OCI-LY7 (cell line): ENCODE measurements around the gene DENND4A. TPM values are rescaled to one million over a fixed set of nuclear protein-coding genes. Genes with fewer than 3 reads are reported as not detected.
"Not testable (repeated sequence)": the region's sequence is repeated elsewhere in the genome, so short reads cannot be mapped to it uniquely, and the experiment has no call there.

Source experiments
- BruUV-seq: library from RNA; stranded (reverse); fragments of 400-500 nt; replicated peaks from 2 replicates; lab custom pipeline; 2021; lab: Mats Ljungman, UMichigan
- CTCF ChIA-PET: fragments of 300-600 bp; sonication (Branson Sonifier 250); formaldehyde crosslinking; loops from one replicate; lab custom pipeline; 2022; ENCODE audit warnings: antibody characterized with exemption; ENCODE audit not compliant: unreplicated experiment; lab: Charles Lee
- POLR2A ChIA-PET: fragments of 300-600 bp; sonication (Branson Sonifier 250); formaldehyde crosslinking; loops from one replicate; lab custom pipeline; 2022; ENCODE audit warnings: antibody characterized with exemption; lab: Charles Lee
- DNase-seq: peaks from one replicate; pipeline ENCODE4 v3.0.0-alpha.2; 2015; ENCODE audit warnings: low spot score
- H2AFZ ChIP-seq: fragments of 200-600 bp; sonication (generic), shearing (Covaris generic); 2 replicates; pipeline ENCODE4 v1.6.1; 2014; ENCODE audit warnings: mild to moderate bottlenecking, antibody characterized with exemption, low read length, moderate library complexity
- H3K27ac ChIP-seq: fragments of 200-600 bp; sonication (generic); 2 replicates; pipeline ENCODE4 v1.5.1; 2014; ENCODE audit warnings: mixed run types, low read depth, mild to moderate bottlenecking, moderate library complexity, low read length, inconsistent platforms; ENCODE audit not compliant: poor library complexity, severe bottlenecking
- H3K36me3 ChIP-seq: fragments of 200-600 bp; sonication (generic); 2 replicates; pipeline ENCODE4 v1.6.1; 2014; ENCODE audit warnings: mild to moderate bottlenecking, antibody characterized with exemption, low read length, moderate library complexity, mixed read lengths; ENCODE audit not compliant: insufficient read depth
- H3K4me1 ChIP-seq: fragments of 200-600 bp; sonication (generic); 2 replicates; pipeline ENCODE4 v1.5.1; 2014; ENCODE audit warnings: mild to moderate bottlenecking, low read length; ENCODE audit not compliant: insufficient read depth, poor library complexity, severe bottlenecking
- H3K4me2 ChIP-seq: fragments of 200-600 bp; sonication (generic); 2 replicates; pipeline ENCODE4 v1.6.1; 2014; ENCODE audit warnings: mild to moderate bottlenecking, low read length
- H3K4me3 ChIP-seq: fragments of 200-600 bp; sonication (generic); 2 replicates; pipeline ENCODE4 v1.5.1; 2014; ENCODE audit warnings: mild to moderate bottlenecking, low read depth, low read length; ENCODE audit not compliant: poor library complexity, severe bottlenecking
- H3K79me2 ChIP-seq: fragments of 200-600 bp; sonication (generic); 2 replicates; pipeline ENCODE4 v1.6.1; 2016; ENCODE audit warnings: low read depth, mild to moderate bottlenecking, low read length, moderate library complexity, mixed read lengths; ENCODE audit not compliant: insufficient read depth
- H3K9me2 ChIP-seq: fragments of 200-600 bp; sonication (generic); 2 replicates; pipeline ENCODE4 v1.6.1; 2016; ENCODE audit warnings: mild to moderate bottlenecking, low read length, mixed read lengths; ENCODE audit not compliant: insufficient read depth
- H3K9me3 ChIP-seq: fragments of 200-600 bp; sonication (generic); 2 replicates; pipeline ENCODE4 v1.6.1; 2014; ENCODE audit warnings: mild to moderate bottlenecking, mixed run types, low read length, mixed read lengths
- H4K20me1 ChIP-seq: fragments of 200-600 bp; sonication (generic); 2 replicates; pipeline ENCODE4 v1.6.1; 2014; ENCODE audit warnings: mild to moderate bottlenecking, antibody characterized with exemption, low read length, moderate library complexity, mixed read lengths; ENCODE audit not compliant: insufficient read depth
- EZH2phosphoT487 ChIP-seq: fragments of 200-600 bp; sonication (generic); IDR thresholded peaks from 2 replicates; pipeline ENCODE4 v1.6.1; 2018; ENCODE audit warnings: low read depth, borderline replicate concordance, mild to moderate bottlenecking, mixed run types, antibody characterized with exemption, low read length, moderate library complexity, mixed read lengths
- intact Hi-C: fragments of 100-400 bp; cut with micrococcal nuclease; formaldehyde crosslinking; loops from one replicate; pipeline ENCODE4 v1.10.0; 2022; ENCODE audit not compliant: unreplicated experiment
- total RNA-seq, 2 experiments: library from RNA; depleted of rRNA in 1 of 2; stranded (reverse); fragments of >200 nt in 1 of 2; shearing (Covaris generic) in 1 of 2; gene quantifications; 2 replicates each; pipeline ENCODE4 v1.2.3, GENCODE V29; 2014 to 2022
- TF ChIP-seq, protein P1 (sequence below): fragments of 200-600 bp; sonication (generic); conservative IDR thresholded peaks from 2 replicates; pipeline ENCODE4 v1.5.1; 2014; ENCODE audit warnings: mild to moderate bottlenecking, antibody characterized with exemption, low read length, moderate library complexity, mixed read lengths

DENND4A gene
- total RNA-seq, 2 experiments from 2014 or later = 42.7 to 86.5 TPM

DNA sequence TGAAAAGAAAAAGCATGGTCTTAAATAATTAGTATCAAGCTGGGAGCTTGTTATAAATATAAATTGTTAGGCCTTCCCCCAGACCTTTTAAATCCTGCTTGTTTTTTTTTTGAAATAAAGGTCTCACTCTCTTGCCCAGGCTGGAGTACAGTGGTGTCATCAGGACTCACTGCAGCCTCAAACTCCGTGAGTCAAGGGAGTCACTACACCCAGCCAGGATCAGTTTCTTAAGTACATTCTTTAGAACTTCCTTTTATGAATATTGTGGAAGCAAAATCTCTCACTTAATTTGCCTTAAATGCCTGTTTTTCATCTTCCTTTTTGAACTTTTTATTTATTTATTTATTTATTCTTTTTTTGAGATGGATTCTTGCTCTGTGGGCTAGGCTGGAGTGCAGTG, 20.8 kb upstream of the DENND4A start:
- H3K27ac ChIP-seq = no peak overlapping the region
- no peaks in the 10 kb centered on the region for H3K79me2 ChIP-seq
- no peak overlapping the region for H3K4me3 ChIP-seq
- TF ChIP-seq, protein P1, sequence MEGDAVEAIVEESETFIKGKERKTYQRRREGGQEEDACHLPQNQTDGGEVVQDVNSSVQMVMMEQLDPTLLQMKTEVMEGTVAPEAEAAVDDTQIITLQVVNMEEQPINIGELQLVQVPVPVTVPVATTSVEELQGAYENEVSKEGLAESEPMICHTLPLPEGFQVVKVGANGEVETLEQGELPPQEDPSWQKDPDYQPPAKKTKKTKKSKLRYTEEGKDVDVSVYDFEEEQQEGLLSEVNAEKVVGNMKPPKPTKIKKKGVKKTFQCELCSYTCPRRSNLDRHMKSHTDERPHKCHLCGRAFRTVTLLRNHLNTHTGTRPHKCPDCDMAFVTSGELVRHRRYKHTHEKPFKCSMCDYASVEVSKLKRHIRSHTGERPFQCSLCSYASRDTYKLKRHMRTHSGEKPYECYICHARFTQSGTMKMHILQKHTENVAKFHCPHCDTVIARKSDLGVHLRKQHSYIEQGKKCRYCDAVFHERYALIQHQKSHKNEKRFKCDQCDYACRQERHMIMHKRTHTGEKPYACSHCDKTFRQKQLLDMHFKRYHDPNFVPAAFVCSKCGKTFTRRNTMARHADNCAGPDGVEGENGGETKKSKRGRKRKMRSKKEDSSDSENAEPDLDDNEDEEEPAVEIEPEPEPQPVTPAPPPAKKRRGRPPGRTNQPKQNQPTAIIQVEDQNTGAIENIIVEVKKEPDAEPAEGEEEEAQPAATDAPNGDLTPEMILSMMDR = no peak
- no peak for TF ChIP-seq EZH2phosphoT487
- no peak overlapping the region for H2AFZ ChIP-seq
- BruUV-seq = no TSS peak
- H3K4me2 ChIP-seq = no peak overlapping the region
- H3K9me2 ChIP-seq = no peaks in the 10 kb centered on the region
- ChIA-PET CTCF (no interaction called here), POLR2A (interaction anchor here (0.6 to 1.1 kb wide), 3 partner anchors 20 to 27 kb away, joined by 3 to 4 read pairs (median 3); partner anchors contain the start of gene DENND4A)
- H3K9me3 ChIP-seq = peaks cover 12% of the 10 kb centered on the region; the same call in 1 of the 2 replicates
- peaks cover 4% of the 10 kb centered on the region; the same call in 1 of the 2 replicates for H3K36me3 ChIP-seq
- H3K4me1 ChIP-seq = peaks cover 17% of the 10 kb centered on the region
- no peak for DNase-seq
- H4K20me1 ChIP-seq = no peaks in the 10 kb centered on the region
- intact Hi-C loops = no loop called here

- TF ChIP-seq EZH2phosphoT487 = no peak
- TF ChIP-seq, protein P1 = no peak
- Histone ChIP-seq H3K4me3 (no peak overlapping the region), H3K36me3 (peaks cover 4% of the 10 kb centered on the region; the same call in 1 of the 2 replicates), H3K9me3 (peaks cover 12% of the 10 kb centered on the region; the same call in 1 of the 2 replicates), H3K9me2 (no peaks in the 10 kb centered on the region), H3K4me2 (no peak overlapping the region), H4K20me1 (no peaks in the 10 kb centered on the region), H3K79me2 (no peaks in the 10 kb centered on the region), H3K27ac (no peak overlapping the region), H2AFZ (no peak overlapping the region), H3K4me1 (peaks cover 21% of the 10 kb centered on the region)
- ChIA-PET POLR2A (interaction anchor here (0.6 kb wide), 1 partner anchor 20 kb away, joined by 3 read pairs; the partner anchor contains the start of gene DENND4A), CTCF (no interaction called here)
- DNase-seq = no peak
- intact Hi-C loops = no loop called here
- BruUV-seq = no TSS peak
These were observed 20.4 kb upstream of the DENND4A start for GRCh38 chr15:65812467-65812866.

DNA sequence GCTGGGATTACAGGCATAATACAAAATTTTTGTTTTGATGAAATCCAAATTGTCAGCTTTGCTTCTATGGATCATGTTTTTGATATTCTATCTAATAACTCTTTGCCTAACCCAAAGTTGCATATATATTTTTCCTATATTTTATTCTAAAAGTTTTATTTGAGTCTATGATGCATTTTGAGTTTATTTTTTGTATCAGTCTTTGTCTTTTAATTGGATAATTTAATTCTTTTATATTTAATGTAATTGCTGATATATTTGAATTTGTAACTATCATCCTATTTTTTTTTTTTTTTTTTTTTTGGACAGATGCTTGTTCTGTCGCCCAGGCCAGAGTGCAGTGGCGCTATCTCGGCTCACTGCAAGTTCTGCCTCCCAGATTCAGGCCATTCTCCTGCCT, 19.7 kb upstream of the DENND4A start:
- Histone ChIP-seq H2AFZ (no peak overlapping the region), H3K4me1 (peaks cover 26% of the 10 kb centered on the region), H3K9me3 (peaks cover 12% of the 10 kb centered on the region; the same call in 1 of the 2 replicates), H3K27ac (no peak overlapping the region), H3K79me2 (no peaks in the 10 kb centered on the region), H3K9me2 (no peaks in the 10 kb centered on the region), H4K20me1 (no peaks in the 10 kb centered on the region), H3K4me2 (no peak overlapping the region), H3K4me3 (no peak overlapping the region), H3K36me3 (peaks cover 4% of the 10 kb centered on the region; the same call in 1 of the 2 replicates)
- POLR2A ChIA-PET = no interaction called here
- CTCF ChIA-PET = no interaction called here
- TF ChIP-seq, protein P1 = no peak
- TF ChIP-seq EZH2phosphoT487 = no peak
- DNase-seq = no peak
- BruUV-seq = no TSS peak
- intact Hi-C loops = no loop called here

GRCh38 chr15:65811011-65811733, 19.1 kb upstream of the DENND4A start:
- BruUV-seq, H3K36me3 ChIP-seq, intact Hi-C loops, POLR2A ChIA-PET, CTCF ChIA-PET, H3K9me2 ChIP-seq, H3K27ac ChIP-seq, H3K4me2 ChIP-seq, H4K20me1 ChIP-seq, H3K4me3 ChIP-seq, H2AFZ ChIP-seq, H3K79me2 ChIP-seq, DNase-seq: not testable (repeated sequence)
- Histone ChIP-seq H3K9me3 (peaks cover 12% of the 10 kb centered on the region; the same call in 1 of the 2 replicates), H3K4me1 (peaks cover 33% of the 10 kb centered on the region)
